Cardiac muscle cell (in vitro differentiated cells and primary cell): ENCODE measurements around the gene KCNMA1. TPM values are rescaled to one million over a fixed set of nuclear protein-coding genes. Genes with fewer than 3 reads are reported as not detected.

Experiments
- DNase-seq, 2 donors: peaks; one replicate each; pipeline versions ENCODE4 v3.0.0 to v3.0.0-alpha.2; 2010 to 2017; ENCODE audit warnings: low read depth in 1 of 2, low spot score in 1 of 2
- H3K27ac ChIP-seq: fragments of 200-600 bp; sonication (generic); 2 replicates; pipeline ENCODE4 v1.5.1; 2016
- H3K27me3 ChIP-seq: fragments of 200-600 bp; sonication (generic); 2 replicates; pipeline ENCODE4 v1.6.0; 2016; ENCODE audit warnings: control low read depth
- H3K36me3 ChIP-seq: fragments of 200-600 bp; sonication (generic); 2 replicates; pipeline ENCODE4 v1.5.1; 2016; ENCODE audit warnings: control low read depth
- H3K4me1 ChIP-seq: fragments of 200-600 bp; sonication (generic); 2 replicates; pipeline ENCODE4 v1.8.1; 2017; ENCODE audit warnings: low read depth, mild to moderate bottlenecking, mixed run types
- H3K4me3 ChIP-seq: fragments of 200-600 bp; sonication (generic); 2 replicates; pipeline ENCODE4 v1.5.1; 2016; ENCODE audit warnings: mild to moderate bottlenecking
- H3K9me3 ChIP-seq: fragments of 200-600 bp; sonication (generic); 2 replicates; pipeline ENCODE4 v1.5.1; 2017; ENCODE audit warnings: low read depth, mild to moderate bottlenecking, control low read depth
- polyA plus RNA-seq: library from polyadenylated mRNA; unstranded; fragments of >200 nt; fragmentation: Nextera tagmentation; extraction: Ambion mirVana; gene quantifications from 2 replicates; pipeline ENCODE4 v1.2.1, GENCODE V29; 2016
- total RNA-seq: library from RNA; depleted of rRNA; stranded (reverse); fragments of >200 nt; gene quantifications from 2 replicates; pipeline ENCODE4 v1.2.3, GENCODE V29; 2016
- TF ChIP-seq, protein P1 (sequence below): IDR thresholded peaks from 2 replicates; pipeline ENCODE4 v1.5.1; 2012; ENCODE audit warnings: low read depth, mild to moderate bottlenecking, low read length

The KCNMA1 gene
- total and polyA plus RNA-seq, 2 experiments from 2014 or later: 1.8 to 1.9 TPM

DNA sequence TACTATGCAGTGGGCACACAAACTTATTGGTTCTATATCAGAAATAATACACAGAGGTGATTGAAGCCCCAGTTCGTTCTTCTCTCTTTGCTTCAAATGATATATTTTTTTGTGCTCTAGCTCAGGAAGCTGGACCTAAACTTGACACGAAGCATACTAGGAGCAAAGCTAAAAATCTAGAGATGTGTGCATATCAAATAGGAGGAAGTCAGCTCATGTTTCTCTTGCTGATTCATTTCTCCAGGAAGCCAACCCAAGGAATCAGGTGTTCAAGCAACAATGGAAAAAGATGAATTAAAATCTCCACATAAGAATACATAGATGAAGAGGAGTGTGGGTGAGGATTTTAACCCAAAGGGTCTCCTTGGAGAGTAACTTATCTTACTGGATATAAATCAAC, 432.5 kb downstream of the KCNMA1 start:
- Histone ChIP-seq H3K36me3 (no peaks in the 10 kb centered on the region), H3K4me1 (no peaks in the 10 kb centered on the region), H3K4me3 (no peak overlapping the region), H3K27ac (no peak overlapping the region), H3K9me3 (no peaks in the 10 kb centered on the region), H3K27me3 (no peaks in the 10 kb centered on the region)
- DNase-seq: no peak
- TF ChIP-seq, protein P1, sequence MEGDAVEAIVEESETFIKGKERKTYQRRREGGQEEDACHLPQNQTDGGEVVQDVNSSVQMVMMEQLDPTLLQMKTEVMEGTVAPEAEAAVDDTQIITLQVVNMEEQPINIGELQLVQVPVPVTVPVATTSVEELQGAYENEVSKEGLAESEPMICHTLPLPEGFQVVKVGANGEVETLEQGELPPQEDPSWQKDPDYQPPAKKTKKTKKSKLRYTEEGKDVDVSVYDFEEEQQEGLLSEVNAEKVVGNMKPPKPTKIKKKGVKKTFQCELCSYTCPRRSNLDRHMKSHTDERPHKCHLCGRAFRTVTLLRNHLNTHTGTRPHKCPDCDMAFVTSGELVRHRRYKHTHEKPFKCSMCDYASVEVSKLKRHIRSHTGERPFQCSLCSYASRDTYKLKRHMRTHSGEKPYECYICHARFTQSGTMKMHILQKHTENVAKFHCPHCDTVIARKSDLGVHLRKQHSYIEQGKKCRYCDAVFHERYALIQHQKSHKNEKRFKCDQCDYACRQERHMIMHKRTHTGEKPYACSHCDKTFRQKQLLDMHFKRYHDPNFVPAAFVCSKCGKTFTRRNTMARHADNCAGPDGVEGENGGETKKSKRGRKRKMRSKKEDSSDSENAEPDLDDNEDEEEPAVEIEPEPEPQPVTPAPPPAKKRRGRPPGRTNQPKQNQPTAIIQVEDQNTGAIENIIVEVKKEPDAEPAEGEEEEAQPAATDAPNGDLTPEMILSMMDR: no peak

DNA sequence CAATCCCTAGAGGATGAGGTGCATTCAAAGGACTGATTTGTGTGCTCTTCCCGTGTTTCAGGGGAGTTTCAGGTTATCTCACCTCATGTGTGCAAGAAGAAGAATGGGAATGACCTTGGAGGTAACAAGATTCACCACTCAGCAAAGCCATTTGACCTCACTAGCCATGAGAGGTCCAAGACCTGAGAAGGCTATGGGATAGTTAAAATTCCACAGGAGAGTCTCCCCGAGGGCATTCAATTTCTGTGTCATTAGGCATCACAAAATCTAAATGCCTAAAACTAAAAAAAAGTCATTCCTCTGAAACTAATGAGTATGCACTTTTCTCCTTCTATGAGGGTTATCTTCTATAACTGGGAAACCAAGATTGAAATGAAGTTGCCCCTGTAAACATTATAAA, 433.4 kb downstream of the KCNMA1 start:
- Histone ChIP-seq H3K4me1 (no peaks in the 10 kb centered on the region), H3K9me3 (no peaks in the 10 kb centered on the region), H3K4me3 (no peak overlapping the region), H3K27me3 (no peaks in the 10 kb centered on the region), H3K36me3 (no peaks in the 10 kb centered on the region), H3K27ac (no peak overlapping the region)
- TF ChIP-seq, protein P1: no peak
- DNase-seq: no peak

DNA sequence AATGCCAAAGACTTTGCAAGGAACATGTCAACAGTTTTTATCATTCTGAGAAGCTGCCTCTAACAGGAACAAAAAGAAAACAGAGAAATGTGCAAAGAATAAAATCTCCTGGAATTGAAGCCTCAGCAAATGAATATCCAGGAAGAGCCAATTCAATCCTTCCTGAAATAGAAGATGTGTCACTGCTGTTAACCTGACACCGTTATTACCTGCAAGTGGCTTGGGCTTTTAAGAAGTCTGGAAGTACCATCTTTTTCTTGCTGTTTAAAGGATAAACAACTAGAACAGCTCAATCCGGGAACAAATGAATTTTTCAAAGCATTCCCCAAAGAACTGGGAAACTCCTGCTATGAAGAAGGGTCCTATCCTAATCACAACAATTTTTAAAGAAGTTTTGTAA, 434.8 kb downstream of the KCNMA1 start:
- TF ChIP-seq, protein P1: no peak
- no peaks in the 10 kb centered on the region for H3K27me3 ChIP-seq
- no peaks in the 10 kb centered on the region for H3K36me3 ChIP-seq
- H3K9me3 ChIP-seq: no peaks in the 10 kb centered on the region
- H3K4me3 ChIP-seq: no peak overlapping the region
- DNase-seq: no peak
- H3K4me1 ChIP-seq: no peaks in the 10 kb centered on the region
- H3K27ac ChIP-seq: no peak overlapping the region

DNA sequence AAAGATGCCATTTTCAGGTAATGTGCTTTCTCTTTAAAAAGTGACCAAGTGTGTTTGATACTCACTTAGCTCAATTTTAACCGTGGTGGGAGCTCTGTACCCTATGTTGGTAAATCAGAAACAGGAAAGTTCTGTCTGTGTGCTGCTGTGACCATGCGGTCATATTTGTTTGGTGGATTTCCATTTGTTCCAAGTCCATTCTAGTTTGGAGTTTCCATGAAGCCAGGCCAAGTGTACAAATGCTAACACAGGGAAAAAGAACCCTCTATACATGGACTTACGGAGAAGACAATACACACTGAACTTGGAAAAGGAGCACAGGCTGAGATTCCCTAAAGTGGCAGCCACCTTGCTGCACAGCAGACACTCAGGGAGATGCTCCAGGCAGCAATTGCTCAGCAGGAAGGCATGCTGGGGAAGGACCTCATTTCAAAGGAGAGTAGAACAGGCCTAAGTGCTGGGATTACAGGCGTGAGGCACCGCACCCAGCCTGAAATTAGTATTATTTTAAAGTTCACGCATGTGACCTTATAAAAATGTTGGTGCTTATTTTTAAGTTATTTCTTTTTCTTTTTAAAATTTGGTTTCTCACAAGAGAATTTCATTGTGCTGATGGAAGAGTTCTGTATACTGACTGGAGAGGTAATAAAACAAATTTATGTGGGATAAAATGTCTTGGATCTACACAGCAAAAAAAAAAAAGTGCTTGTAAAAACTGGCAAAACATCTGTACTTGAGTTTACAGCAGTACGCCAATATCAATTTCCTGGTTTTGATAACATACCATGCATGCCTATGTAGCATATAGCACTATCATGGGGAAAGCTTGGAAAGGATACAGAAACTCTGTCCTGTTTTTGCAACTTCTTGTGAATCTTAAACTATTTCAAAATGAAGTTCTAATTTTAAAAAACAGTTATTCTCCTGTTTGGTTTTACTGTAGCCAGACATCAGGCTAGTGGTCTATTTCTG, 436.2 kb downstream of the KCNMA1 start:
- TF ChIP-seq, protein P1: no peak
- H3K4me1 ChIP-seq: no peaks in the 10 kb centered on the region
- H3K36me3 ChIP-seq: no peaks in the 10 kb centered on the region
- H3K4me3 ChIP-seq: no peak overlapping the region
- no peaks in the 10 kb centered on the region for H3K9me3 ChIP-seq
- DNase-seq: peak in 1 of 2 donors; percentile 55
- H3K27me3 ChIP-seq: no peaks in the 10 kb centered on the region
- no peak overlapping the region for H3K27ac ChIP-seq

DNA sequence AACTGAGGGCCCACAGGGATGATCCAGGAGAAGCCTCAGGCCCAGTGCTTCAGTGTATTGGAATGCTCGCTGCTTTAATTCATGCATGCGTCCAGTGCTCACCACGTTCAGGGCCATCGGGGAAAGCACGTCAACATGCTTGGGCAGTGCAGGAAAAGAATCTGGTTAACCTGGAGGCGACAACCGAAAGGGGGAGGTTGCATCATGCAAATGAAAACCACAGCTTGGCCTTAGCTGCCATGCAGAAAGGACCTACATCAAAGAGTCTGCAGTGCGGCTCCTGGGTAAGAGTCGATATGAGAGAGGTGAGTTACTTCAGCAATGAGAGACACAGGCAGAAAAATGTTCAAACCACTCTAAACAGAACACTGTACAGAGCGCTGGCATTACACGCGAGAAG, 440.1 kb downstream of the KCNMA1 start:
- H3K4me1 ChIP-seq: no peaks in the 10 kb centered on the region
- no peaks in the 10 kb centered on the region for H3K9me3 ChIP-seq
- TF ChIP-seq, protein P1: no peak
- H3K36me3 ChIP-seq: no peaks in the 10 kb centered on the region
- H3K4me3 ChIP-seq: no peak overlapping the region
- no peak overlapping the region for H3K27ac ChIP-seq
- H3K27me3 ChIP-seq: no peaks in the 10 kb centered on the region
- DNase-seq: no peak
